IgD-negative memory B cell (primary cell): ENCODE results near the gene KCNIP1. TPM values are rescaled to one million over a fixed set of nuclear protein-coding genes. Genes with fewer than 3 reads are reported as not detected.

Experiments used
- H3K27ac Mint-ChIP-seq, 3 donors: one replicate each; pipeline ENCODE4 v1.8.0; 2020 to 2022; ENCODE audit warnings: mild to moderate bottlenecking in 3 of 3, mixed read lengths in 3 of 3, moderate library complexity in 1 of 3
- H3K27me3 Mint-ChIP-seq: one replicate; pipeline ENCODE4 v1.8.0; 2021; ENCODE audit warnings: mixed read lengths
- H3K36me3 Mint-ChIP-seq: one replicate; pipeline ENCODE4 v1.8.0; 2020; ENCODE audit warnings: mild to moderate bottlenecking, mixed read lengths
- H3K4me1 Mint-ChIP-seq, 3 donors: one replicate each; pipeline ENCODE4 v1.8.0; 2020 to 2022; ENCODE audit warnings: mixed read lengths in 3 of 3, mild to moderate bottlenecking in 1 of 3
- H3K4me3 Mint-ChIP-seq, 4 donors: one replicate each; pipeline ENCODE4 v1.8.0; 2020 to 2022; ENCODE audit warnings: mild to moderate bottlenecking in 4 of 4, mixed read lengths in 4 of 4, moderate library complexity in 3 of 4
- H3K9me3 Mint-ChIP-seq, 3 donors: one replicate each; pipeline ENCODE4 v1.8.0; 2020 to 2021; ENCODE audit warnings: mixed read lengths in 3 of 3, mild to moderate bottlenecking in 1 of 3
- polyA plus RNA-seq: library from polyadenylated mRNA; unstranded; fragments of 300-500 nt; fragmentation: Illumina TruSeq; gene quantifications from one replicate; pipeline ENCODE4 v1.2.3, GENCODE V29; 2021

KCNIP1 gene
- polyA plus RNA-seq, 1 donor from 2014 or later = not detected

- Mint-ChIP-seq H3K36me3 (no peaks in the 10 kb centered on the region), H3K4me1 (no peaks in the 10 kb centered on the region), H3K4me3 (no peak overlapping the region), H3K9me3 (no peaks in the 10 kb centered on the region), H3K27ac (no peak overlapping the region), H3K27me3 (peaks cover 16% of the 10 kb centered on the region)
Observed at GRCh38 chr5:170693701-170694100, 189.9 kb downstream of the KCNIP1 start.

DNA sequence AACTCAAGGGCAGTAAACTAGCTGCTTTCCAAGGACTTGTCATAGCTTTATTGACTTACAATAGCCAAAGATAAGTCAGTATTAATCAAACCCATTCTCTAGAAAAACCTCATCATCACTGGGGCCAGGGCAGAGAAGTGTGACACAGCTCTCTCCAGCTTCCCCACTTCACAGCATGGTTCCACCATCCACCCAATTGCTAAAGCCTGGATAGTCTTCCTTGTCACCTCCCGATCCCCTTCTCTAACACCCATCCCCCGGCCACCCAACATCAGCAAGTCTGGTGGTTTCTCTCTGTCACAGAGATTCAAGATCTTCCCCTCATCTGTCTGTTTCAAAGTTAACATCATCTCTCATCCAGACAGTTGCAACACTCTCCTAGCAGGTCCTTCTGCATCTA is 191.1 kb downstream of the KCNIP1 start:
- no peak overlapping the region for H3K27ac Mint-ChIP-seq
- H3K4me3 Mint-ChIP-seq = no peak overlapping the region
- peaks cover 17% of the 10 kb centered on the region for H3K27me3 Mint-ChIP-seq
- H3K9me3 Mint-ChIP-seq = no peaks in the 10 kb centered on the region
- H3K36me3 Mint-ChIP-seq = no peaks in the 10 kb centered on the region
- no peaks in the 10 kb centered on the region for H3K4me1 Mint-ChIP-seq

- Mint-ChIP-seq H3K9me3 (no peaks in the 10 kb centered on the region), H3K27me3 (peaks cover 13% of the 10 kb centered on the region), H3K36me3 (no peaks in the 10 kb centered on the region), H3K4me1 (no peaks in the 10 kb centered on the region), H3K27ac (no peak overlapping the region), H3K4me3 (no peak overlapping the region)
Observed at GRCh38 chr5:170697031-170697430, 193.2 kb downstream of the KCNIP1 start.

- no peak overlapping the region for H3K27ac Mint-ChIP-seq
- no peaks in the 10 kb centered on the region for H3K4me1 Mint-ChIP-seq
- H3K4me3 Mint-ChIP-seq = no peak overlapping the region
- peaks cover 18% of the 10 kb centered on the region for H3K27me3 Mint-ChIP-seq
- peaks cover 2% of the 10 kb centered on the region for H3K36me3 Mint-ChIP-seq
- peaks cover 0 to 2% (median 0%) of the 10 kb centered on the region in 3 donors for H3K9me3 Mint-ChIP-seq
Observed at GRCh38 chr5:170700503-170700902, 196.7 kb downstream of the KCNIP1 start.

DNA sequence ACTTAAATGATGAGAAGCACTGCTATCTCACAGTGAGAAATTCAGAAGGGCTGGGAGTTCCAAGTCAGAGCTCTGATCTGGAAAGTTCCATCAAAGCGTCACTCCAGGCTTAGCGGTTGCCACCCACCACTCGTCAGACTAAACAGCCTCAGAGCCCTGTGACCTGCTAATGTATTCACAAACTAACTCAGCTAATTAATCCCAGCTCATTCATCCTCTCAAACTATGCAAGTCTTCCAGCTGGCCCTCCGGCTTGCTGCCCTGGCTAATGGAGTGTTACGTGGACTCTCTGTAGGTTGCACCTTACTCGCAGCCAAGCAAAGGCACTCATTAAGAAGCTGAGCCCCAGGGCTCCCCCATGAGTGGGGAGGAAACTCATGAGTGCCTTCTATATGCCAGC is 197.5 kb downstream of the KCNIP1 start:
- peaks cover 0 to 2% (median 0%) of the 10 kb centered on the region in 3 donors for H3K9me3 Mint-ChIP-seq
- H3K4me1 Mint-ChIP-seq = no peaks in the 10 kb centered on the region
- H3K4me3 Mint-ChIP-seq = no peak overlapping the region
- H3K36me3 Mint-ChIP-seq = peaks cover 2% of the 10 kb centered on the region
- H3K27ac Mint-ChIP-seq = no peak overlapping the region
- H3K27me3 Mint-ChIP-seq = peaks cover 16% of the 10 kb centered on the region

DNA sequence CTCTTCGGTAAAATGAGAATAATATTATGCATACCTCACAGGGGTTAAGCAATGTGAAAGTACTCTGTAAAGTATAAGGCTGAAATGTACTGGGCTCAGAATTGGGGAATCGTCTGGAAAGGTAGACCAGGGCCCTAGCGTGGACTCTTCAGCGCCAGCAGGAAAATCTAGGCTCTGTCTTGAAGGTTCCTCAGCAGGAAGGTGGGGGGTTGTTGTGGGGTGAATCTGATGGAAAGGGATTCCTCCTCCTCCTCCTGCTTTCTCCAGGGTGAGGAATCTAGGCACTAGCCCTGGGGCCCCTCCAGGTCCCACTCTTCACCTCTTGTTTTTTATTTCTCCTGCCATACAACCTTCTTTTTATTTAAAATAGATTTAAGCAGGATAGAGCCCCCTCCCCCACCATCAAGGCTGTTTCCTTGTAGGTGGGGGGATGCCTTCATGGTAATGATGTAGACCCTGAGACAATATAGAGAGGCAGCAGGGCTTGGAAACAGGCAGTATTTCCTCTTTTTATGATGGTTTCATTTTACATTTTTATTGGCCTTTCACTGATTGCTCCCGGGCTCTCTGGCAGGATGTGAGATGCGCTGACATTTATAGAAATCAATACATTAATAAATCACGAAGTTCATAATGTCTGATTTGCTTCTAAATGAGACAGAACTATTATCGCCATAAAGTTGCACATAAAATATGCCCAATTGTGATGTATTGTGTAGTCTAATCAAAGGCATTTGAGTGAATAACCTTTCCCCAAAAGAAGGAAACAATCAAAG is 200.8 kb downstream of the KCNIP1 start:
- H3K9me3 Mint-ChIP-seq = peaks cover 0 to 2% (median 0%) of the 10 kb centered on the region in 3 donors
- peaks cover 10% of the 10 kb centered on the region for H3K27me3 Mint-ChIP-seq
- no peak overlapping the region for H3K4me3 Mint-ChIP-seq
- peaks cover 2% of the 10 kb centered on the region for H3K36me3 Mint-ChIP-seq
- H3K27ac Mint-ChIP-seq = no peak overlapping the region
- H3K4me1 Mint-ChIP-seq = no peaks in the 10 kb centered on the region

GRCh38 chr5:170709640-170710039 is 205.8 kb downstream of the KCNIP1 start:
- no peaks in the 10 kb centered on the region for H3K36me3 Mint-ChIP-seq
- H3K27me3 Mint-ChIP-seq = peaks cover 5% of the 10 kb centered on the region
- no peak overlapping the region for H3K4me3 Mint-ChIP-seq
- H3K27ac Mint-ChIP-seq = no peak overlapping the region
- peaks cover 0 to 5% (median 0%) of the 10 kb centered on the region in 3 donors for H3K9me3 Mint-ChIP-seq
- H3K4me1 Mint-ChIP-seq = no peaks in the 10 kb centered on the region

- peaks cover 0 to 7% (median 0%) of the 10 kb centered on the region in 3 donors for H3K9me3 Mint-ChIP-seq
- H3K27ac Mint-ChIP-seq = no peak overlapping the region
- H3K36me3 Mint-ChIP-seq = no peaks in the 10 kb centered on the region
- peaks cover 4% of the 10 kb centered on the region for H3K27me3 Mint-ChIP-seq
- H3K4me1 Mint-ChIP-seq = no peaks in the 10 kb centered on the region
- H3K4me3 Mint-ChIP-seq = no peak overlapping the region
Observed at GRCh38 chr5:170711300-170711699, 207.5 kb downstream of the KCNIP1 start.

DNA sequence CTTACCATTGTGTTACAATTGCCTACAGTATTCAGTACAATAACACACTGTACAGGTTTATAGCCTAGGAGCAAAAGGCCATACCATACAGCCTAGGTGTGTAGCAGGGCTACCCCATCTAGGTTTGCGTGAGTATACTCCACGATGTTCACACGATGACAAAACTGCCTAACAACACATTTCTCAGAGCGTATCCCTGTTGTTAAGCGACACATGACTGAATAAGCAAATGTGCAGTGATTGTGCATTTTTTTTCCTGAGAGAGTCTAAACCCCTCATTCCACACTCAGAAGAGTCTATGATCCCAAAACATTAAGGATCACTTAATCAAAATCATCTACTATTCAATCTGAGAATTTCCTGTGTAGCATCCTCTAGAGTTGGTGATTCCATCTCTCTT is 211.3 kb downstream of the KCNIP1 start:
- Mint-ChIP-seq H3K9me3 (peaks cover 0 to 6% (median 0%) of the 10 kb centered on the region in 3 donors), H3K27ac (no peak overlapping the region), H3K4me1 (no peaks in the 10 kb centered on the region), H3K27me3 (peaks cover 8% of the 10 kb centered on the region), H3K36me3 (no peaks in the 10 kb centered on the region), H3K4me3 (no peak overlapping the region)

DNA sequence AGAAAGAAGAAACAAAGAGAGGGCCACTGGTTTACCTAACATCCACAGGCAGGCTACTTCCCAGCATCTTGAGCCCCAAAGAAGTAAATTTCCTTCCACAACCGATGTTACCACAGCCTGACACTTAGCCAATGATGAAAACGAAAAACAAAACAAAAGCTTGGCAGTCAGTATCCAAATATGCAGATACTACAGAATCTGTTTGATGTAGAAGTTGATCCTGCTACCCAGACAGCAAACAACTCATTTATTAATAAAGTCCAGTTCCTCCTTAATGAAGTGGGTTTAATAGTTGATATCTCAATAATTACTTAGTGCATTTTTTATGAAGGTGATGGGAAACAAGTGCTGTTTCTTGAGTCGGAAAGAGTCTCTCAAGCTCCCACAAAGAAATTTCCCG is 212.6 kb downstream of the KCNIP1 start:
- Mint-ChIP-seq H3K4me3 (no peak overlapping the region), H3K27me3 (peaks cover 9% of the 10 kb centered on the region), H3K9me3 (peaks cover 0 to 4% (median 0%) of the 10 kb centered on the region in 3 donors), H3K27ac (no peak overlapping the region), H3K4me1 (no peaks in the 10 kb centered on the region), H3K36me3 (no peaks in the 10 kb centered on the region)

DNA sequence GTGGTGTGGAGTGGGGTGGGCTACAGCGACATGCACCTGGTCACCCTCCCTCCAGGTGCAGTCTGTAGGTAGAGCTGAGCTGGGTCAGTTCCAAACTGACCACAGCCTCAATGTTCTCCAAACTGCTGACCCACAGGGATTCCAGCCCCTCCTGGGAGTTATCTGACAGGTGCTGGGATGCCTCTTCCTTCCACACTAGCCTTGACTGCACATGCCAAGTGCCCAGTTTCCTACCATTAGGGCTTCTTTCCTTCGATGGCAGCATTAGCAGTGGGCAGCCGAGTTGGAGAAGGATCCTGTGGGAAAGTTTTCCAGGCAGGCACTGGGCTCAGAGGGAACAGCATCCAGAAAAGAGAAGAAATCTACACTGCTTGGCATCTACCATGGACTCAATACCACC is 215.7 kb downstream of the KCNIP1 start:
- no peak overlapping the region for H3K27ac Mint-ChIP-seq
- no peaks in the 10 kb centered on the region for H3K4me1 Mint-ChIP-seq
- H3K4me3 Mint-ChIP-seq = no peak overlapping the region
- peaks cover 12% of the 10 kb centered on the region for H3K27me3 Mint-ChIP-seq
- H3K36me3 Mint-ChIP-seq = peaks cover 2% of the 10 kb centered on the region
- H3K9me3 Mint-ChIP-seq = peaks cover 0 to 5% (median 0%) of the 10 kb centered on the region in 3 donors

DNA sequence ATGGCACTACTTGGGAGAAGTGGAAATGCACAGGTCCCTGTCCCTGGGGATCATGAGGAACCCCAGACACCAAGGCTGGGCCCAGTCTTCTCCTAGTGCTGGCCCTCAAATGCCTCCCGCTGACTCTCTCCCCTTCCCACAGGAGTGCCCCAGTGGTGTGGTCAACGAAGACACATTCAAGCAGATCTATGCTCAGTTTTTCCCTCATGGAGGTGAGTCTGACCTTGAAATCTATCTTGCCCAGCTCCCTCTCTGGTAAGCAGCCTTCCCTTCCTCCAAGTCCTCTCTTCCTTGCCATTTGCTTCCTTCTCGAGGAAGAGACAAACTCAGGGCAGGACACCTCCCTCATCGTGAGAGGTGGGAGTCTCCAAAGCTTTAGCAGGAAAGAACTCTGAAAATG is 216.4 kb downstream of the KCNIP1 start:
- H3K9me3 Mint-ChIP-seq = peaks cover 0 to 3% (median 0%) of the 10 kb centered on the region in 3 donors
- no peak overlapping the region for H3K27ac Mint-ChIP-seq
- no peak overlapping the region for H3K4me3 Mint-ChIP-seq
- peaks cover 2% of the 10 kb centered on the region for H3K36me3 Mint-ChIP-seq
- no peaks in the 10 kb centered on the region for H3K4me1 Mint-ChIP-seq
- H3K27me3 Mint-ChIP-seq = peaks cover 12% of the 10 kb centered on the region

- H3K4me3 Mint-ChIP-seq = no peak overlapping the region
- H3K4me1 Mint-ChIP-seq = no peaks in the 10 kb centered on the region
- H3K27ac Mint-ChIP-seq = no peak overlapping the region
- peaks cover 0 to 2% (median 0%) of the 10 kb centered on the region in 3 donors for H3K9me3 Mint-ChIP-seq
- peaks cover 2% of the 10 kb centered on the region for H3K36me3 Mint-ChIP-seq
- H3K27me3 Mint-ChIP-seq = peaks cover 14% of the 10 kb centered on the region
Observed at GRCh38 chr5:170720984-170721383, 217.2 kb downstream of the KCNIP1 start.

GRCh38 chr5:170721681-170722080 is 217.9 kb downstream of the KCNIP1 start:
- Mint-ChIP-seq H3K4me1 (no peaks in the 10 kb centered on the region), H3K27me3 (peaks cover 14% of the 10 kb centered on the region), H3K9me3 (peaks cover 0 to 3% (median 0%) of the 10 kb centered on the region in 3 donors), H3K4me3 (no peak overlapping the region), H3K36me3 (peaks cover 2% of the 10 kb centered on the region), H3K27ac (no peak overlapping the region)

GRCh38 chr5:170722316-170722715 is 218.5 kb downstream of the KCNIP1 start:
- no peaks in the 10 kb centered on the region for H3K4me1 Mint-ChIP-seq
- H3K27me3 Mint-ChIP-seq = peaks cover 16% of the 10 kb centered on the region

DNA sequence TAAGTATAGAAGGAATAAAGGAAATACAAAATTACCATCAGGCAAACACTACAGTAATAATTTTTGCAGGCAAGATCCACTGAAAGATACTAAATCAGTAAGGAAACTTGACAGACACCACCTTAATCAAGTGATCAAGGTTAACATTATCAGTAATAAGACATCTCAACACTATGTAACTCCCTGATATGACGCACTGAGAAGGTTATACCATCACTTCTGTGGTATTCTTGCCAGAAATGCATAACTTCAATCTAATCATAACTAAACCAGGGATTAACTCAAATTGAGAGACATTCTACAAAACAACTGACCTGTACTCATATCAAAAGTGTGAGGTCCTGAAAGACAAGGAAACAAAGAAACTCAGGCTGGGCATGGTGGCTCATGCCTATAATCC is 227.2 kb downstream of the KCNIP1 start:
- Mint-ChIP-seq H3K36me3 (peaks cover 2% of the 10 kb centered on the region), H3K9me3 (peaks cover 3 to 8% (median 7%) of the 10 kb centered on the region in 3 donors), H3K27ac (no peak overlapping the region), H3K4me3 (no peak overlapping the region), H3K27me3 (peaks cover 2% of the 10 kb centered on the region), H3K4me1 (no peaks in the 10 kb centered on the region)

More at GRCh38 chr5:170722316-170722715, 218.5 kb downstream of the KCNIP1 start:
- peaks cover 2% of the 10 kb centered on the region for H3K36me3 Mint-ChIP-seq
- peaks cover 0 to 5% (median 0%) of the 10 kb centered on the region in 3 donors for H3K9me3 Mint-ChIP-seq
- no peak overlapping the region for H3K4me3 Mint-ChIP-seq
- H3K27ac Mint-ChIP-seq = no peak overlapping the region
